Kidney glomerular epithelial cell (primary cell): ENCODE results near the gene POLR2L.
A peak's percentile ranks its signal among the peaks of the same experiment; 100 is the strongest.

Experiments
- DNase-seq: peaks from one replicate; lab custom pipeline; 2025; lab: John Stamatoyannopoulos, UW

The POLR2L gene

GRCh38 chr11:826836-827145 lies 15.5 kb downstream of the POLR2L start:
- DNase-seq, result no peak

GRCh38 chr11:826227-826621 lies 16.1 kb downstream of the POLR2L start:
- DNase-seq, result no peak

- no peak for DNase-seq
Measured at GRCh38 chr11:825366-826226, 16.7 kb downstream of the POLR2L start.

GRCh38 chr11:824942-825341 lies 17.4 kb downstream of the POLR2L start:
- DNase-seq, result no peak

GRCh38 chr11:824292-824880 lies 17.9 kb downstream of the POLR2L start:
- DNase-seq, result no peak

GRCh38 chr11:823441-824291 lies 18.7 kb downstream of the POLR2L start:
- DNase-seq, result no peak

GRCh38 chr11:821512-822371 lies 20.6 kb downstream of the POLR2L start:
- DNase-seq, result no peak

- DNase-seq, result peak; percentile 47
Measured at GRCh38 chr11:820655-821511, 21.4 kb downstream of the POLR2L start.

GRCh38 chr11:819943-820649 lies 22.2 kb downstream of the POLR2L start:
- no peak for DNase-seq

GRCh38 chr11:819129-819931 lies 23.0 kb downstream of the POLR2L start:
- DNase-seq, result peak; percentile 66

- peak; percentile 85 for DNase-seq
Measured at GRCh38 chr11:818396-819128, 23.8 kb downstream of the POLR2L start, which contains the start of gene PNPLA2. TSS of gene PNPLA2 (plus strand) at chr11:818914. CDS start at chr11:819719, 805 bp downstream.

- DNase-seq, result no peak
Measured at GRCh38 chr11:816433-816779, 25.9 kb downstream of the POLR2L start.

GRCh38 chr11:815675-816432 lies 26.5 kb downstream of the POLR2L start:
- DNase-seq, result no peak

GRCh38 chr11:813456-814096 lies 28.8 kb downstream of the POLR2L start:
- no peak for DNase-seq

GRCh38 chr11:813072-813455 lies 29.3 kb downstream of the POLR2L start:
- no peak for DNase-seq

- no peak for DNase-seq
Measured at GRCh38 chr11:812390-812789, 29.9 kb downstream of the POLR2L start.

GRCh38 chr11:811446-812245 lies 30.7 kb downstream of the POLR2L start:
- DNase-seq, result no peak
